Epithelial cell of esophagus (primary cell): ENCODE results near the gene TANGO2.

Experiments used
- DNase-seq: peaks from one replicate; pipeline ENCODE4 v3.0.0; 2010; ENCODE audit warnings: low read depth
- H3K4me3 ChIP-seq: 2 replicates; pipeline ENCODE4 v1.5.1; 2011; ENCODE audit warnings: mild to moderate bottlenecking, low read length, control low read depth
- CTCF ChIP-seq: IDR thresholded peaks from 2 replicates; pipeline ENCODE4 v1.5.1; 2011; ENCODE audit warnings: low read depth, mild to moderate bottlenecking, low read length, control low read depth, inconsistent platforms; ENCODE audit not compliant: insufficient read depth; ENCODE audit errors: missing control alignments

TANGO2 gene

GRCh38 chr22:20020533-20021195, at the start of gene TANGO2:
Gene TANGO2, plus strand, starts transcription at chr22:20021110. Its CDS starts 15,689 bp downstream, at chr22:20036799.
- peak within 1 kb of the TSS; percentile 91 for H3K4me3 ChIP-seq
- DNase-seq = peak; percentile 93
- TF ChIP-seq CTCF = no peak

GRCh38 chr22:19971276-19972124, 49.4 kb upstream of the TANGO2 start:
- DNase-seq = no peak
- H3K4me3 ChIP-seq = no peak overlapping the region
- TF ChIP-seq CTCF = no peak

- H3K4me3 ChIP-seq = no peak overlapping the region
- no peak for TF ChIP-seq CTCF
- no peak for DNase-seq
Observed at GRCh38 chr22:19972251-19972650, 48.7 kb upstream of the TANGO2 start.

GRCh38 chr22:19972652-19973550, 48.0 kb upstream of the TANGO2 start:
- TF ChIP-seq CTCF = no peak
- H3K4me3 ChIP-seq = no peak overlapping the region
- DNase-seq = no peak

- no peak overlapping the region for H3K4me3 ChIP-seq
- no peak for DNase-seq
- TF ChIP-seq CTCF = no peak
Observed at GRCh38 chr22:19973551-19974267, 47.2 kb upstream of the TANGO2 start.

- no peak for TF ChIP-seq CTCF
- peak; percentile 35 for DNase-seq
- no peak overlapping the region for H3K4me3 ChIP-seq
Observed at GRCh38 chr22:19974268-19974861, 46.5 kb upstream of the TANGO2 start.
